ENCODE data around the gene IRAK2.
"Not testable (repeated sequence)": the region's sequence is repeated elsewhere in the genome, so short reads cannot be mapped to it uniquely, and the experiment has no call there.

The IRAK2 gene

DNA sequence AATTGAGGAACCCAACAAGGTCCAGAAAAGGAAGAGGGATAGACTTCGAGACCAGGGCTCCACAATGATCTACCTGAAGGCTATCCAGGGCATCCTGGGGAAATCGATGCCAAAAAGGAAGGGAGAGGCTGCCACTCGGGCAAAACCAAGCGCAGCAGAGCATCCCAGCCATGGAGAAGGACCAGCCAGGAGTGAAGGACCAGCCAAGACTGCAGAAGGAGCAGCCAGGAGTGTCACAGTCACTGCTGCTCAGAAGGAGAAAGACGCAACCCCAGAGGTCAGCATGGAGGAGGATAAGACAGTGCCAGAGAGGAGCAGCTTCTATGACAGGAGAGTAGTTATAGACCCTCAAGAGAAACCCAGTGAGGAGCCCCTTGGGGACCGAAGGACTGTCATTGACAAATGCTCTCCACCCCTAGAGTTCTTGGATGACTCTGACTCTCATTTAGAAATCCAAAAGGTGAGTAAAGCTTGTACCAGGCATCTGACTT lies 95.5 kb downstream of the IRAK2 start:
- no peak for DNase-seq

DNA sequence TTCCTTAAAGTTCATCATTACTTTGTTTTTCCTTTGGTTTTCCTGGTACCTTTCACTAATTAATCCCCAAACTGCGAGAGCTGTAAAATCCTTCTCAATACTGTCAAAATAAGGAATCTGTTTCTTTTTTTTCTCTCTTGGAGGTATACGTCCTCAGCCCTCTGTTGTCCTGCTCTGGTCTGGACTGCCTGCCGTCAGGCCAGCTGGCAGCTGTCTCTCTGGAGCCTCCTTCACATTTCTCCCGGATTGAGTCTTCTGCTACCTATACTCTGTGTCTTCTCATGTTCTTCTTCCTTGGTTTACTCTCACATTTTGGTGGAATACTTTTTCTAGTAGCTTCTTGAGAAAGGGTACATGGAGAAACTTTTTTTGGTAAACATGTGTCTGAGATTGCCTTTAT lies 97.3 kb downstream of the IRAK2 start:
- DNase-seq, result no peak

GRCh38 chr3:10263646-10264363 lies 99.1 kb downstream of the IRAK2 start:
- peak; percentile 58 for DNase-seq

DNA sequence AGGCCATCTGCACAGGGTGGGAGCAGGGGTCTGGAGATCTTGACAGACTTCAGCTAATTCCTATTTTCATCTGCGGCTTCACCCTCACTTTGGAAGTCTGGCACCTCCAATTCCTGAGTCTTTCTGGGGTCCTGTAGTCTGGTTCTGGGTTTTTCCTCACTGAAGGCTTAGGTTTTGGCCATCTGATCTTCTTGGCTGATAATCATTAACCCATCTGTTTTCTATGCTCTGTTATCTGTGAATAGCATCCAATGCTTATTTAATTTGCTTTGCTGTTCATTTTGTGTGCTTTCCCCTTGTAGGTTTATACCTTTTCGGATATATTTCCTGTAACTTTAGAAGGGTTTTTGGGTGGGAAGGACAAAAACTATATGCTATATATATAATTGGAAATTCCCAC lies 101.1 kb downstream of the IRAK2 start:
- DNase-seq, result no peak

GRCh38 chr3:10266936-10267335 lies 102.2 kb downstream of the IRAK2 start:
- DNase-seq, result not testable (repeated sequence)

- no peak for DNase-seq
Observed at GRCh38 chr3:10268116-10268515, 103.4 kb downstream of the IRAK2 start.

DNA sequence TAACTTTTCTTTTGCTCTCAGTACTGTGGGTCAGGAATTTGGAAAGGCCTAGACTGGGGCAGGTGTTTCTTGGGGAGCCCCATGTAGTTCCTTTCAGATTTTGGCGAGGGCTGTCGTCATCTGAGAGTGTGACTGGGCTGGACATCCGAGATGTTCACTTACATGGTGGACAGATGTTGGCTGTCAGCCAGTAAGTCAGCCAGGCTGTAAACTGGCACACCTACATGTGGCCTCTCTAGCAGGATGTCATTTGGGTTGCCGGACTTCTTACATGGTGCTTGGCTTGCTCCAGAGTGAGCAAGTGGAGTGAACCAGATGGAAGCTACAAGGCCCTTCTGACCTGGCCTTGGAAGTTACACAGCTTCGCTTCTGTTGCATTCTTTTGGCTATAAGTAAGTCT lies 104.2 kb downstream of the IRAK2 start:
- no peak for DNase-seq

- no peak for DNase-seq
Observed at GRCh38 chr3:10269443-10269842, 104.7 kb downstream of the IRAK2 start.

- DNase-seq, result not testable (repeated sequence)
Observed at GRCh38 chr3:10272476-10272875, 107.8 kb downstream of the IRAK2 start.

DNA sequence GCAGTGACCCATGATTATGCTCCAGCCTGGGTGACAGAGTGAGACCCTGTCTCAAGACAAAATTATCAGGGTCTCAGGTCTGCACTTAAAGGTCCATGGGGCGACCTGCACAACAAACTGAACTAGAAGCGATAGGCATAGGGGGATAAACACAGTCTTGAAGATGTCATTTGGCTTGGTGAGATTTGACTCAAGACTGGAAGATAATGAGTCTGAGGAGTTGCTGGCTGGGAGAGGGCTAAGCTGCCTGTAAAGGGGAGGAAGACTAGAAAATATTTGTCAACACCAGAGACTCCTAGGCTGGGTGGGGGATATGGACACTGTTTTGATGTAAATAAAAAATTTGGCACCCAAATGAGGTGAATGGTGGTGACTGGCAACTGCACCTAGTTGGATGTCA lies 108.3 kb downstream of the IRAK2 start:
- DNase-seq, result no peak

DNA sequence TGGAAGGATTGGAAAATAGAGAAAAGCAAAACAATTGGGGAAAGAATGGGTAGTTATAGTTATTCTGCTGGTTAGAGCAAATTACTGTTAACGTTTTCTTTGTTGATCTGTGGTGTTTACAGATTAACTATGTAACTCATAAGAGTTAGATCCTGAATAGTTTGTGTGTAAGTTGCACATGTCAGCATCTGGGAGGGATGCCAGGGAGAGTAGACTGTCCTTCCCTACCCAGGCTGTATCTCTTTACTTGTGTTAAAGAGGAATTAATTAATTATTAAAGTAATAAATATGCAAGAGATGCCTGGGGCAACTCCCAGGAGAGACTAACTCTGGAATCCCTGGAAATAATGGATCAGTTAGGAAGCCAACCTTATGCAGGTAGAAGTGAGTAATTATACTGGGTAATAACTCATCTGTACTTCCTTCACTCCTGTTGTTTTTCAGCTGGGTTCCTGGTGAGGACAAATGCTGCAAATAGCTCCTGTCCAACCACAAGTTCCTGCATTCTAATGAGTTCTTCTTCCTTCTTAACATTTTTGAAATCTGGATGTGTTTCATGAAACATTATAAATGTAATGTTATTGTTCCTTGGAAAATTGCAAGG lies 109.1 kb downstream of the IRAK2 start:
- DNase-seq, result no peak

GRCh38 chr3:10274601-10275000 lies 109.9 kb downstream of the IRAK2 start:
- no peak for DNase-seq

DNA sequence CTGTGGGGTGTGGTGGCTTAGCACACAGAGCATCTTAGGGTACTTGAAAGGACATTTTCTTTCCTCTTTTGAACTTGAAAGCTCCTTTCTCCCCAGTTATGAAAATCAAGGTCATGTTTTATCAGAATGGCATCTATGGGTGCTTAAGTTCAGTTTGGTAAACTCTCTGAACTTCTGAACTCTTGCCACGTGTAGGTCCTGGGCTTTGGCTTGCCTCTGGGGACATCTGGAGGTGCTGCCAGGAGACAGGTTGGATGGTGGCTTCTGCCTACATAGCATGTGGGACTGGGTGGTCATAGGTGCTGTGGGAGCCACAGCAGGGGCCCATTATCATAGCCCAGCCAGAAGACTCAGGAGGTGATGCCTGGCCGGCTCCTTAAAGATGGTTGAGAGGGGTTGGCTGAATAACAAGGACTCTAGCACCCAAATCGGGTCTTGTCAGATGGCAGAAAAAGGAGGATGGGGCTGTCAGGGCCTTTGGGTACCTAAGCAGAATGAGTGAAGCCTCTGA lies 112.5 kb downstream of the IRAK2 start:
- DNase-seq, result no peak

- no peak for DNase-seq
Observed at GRCh38 chr3:10278501-10278900, 113.8 kb downstream of the IRAK2 start.

DNA sequence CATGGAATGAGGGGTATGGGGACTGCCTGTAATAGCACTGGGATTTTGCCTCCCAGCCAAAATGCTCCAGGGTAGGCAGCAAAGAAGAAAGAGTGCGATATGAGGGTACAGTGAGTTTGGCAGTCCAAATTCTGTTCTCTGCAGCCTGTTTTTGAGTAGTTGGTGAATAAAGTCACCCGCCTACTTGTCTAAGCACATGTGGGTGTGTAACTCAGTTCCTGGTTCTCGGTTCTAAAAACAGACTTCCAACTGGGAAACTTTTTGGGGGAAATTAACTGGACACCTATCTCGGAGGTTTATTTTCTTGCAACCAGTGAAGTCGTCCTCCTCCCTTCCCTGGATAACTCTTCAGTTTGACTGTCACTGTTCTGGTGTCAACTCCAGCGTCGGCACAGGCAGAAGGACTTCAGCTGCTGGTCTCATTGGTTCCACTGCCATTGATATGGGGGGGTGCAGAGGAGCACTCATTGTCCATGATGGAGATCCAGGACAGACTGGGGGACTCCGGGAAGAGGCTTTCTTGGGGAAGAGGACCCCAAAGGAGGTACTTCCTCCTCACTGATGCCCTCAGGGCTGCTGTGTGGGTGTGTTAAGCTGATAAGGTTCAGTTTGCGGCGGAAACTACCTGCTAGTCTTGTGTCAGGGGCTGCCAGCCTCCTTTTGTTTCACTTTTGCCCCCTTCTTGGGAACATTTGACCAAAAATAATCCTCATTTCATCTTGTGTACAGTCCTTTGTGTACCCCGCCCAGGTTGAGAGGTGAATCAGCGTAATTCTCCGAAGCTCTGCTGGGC lies 114.9 kb downstream of the IRAK2 start:
- no peak for DNase-seq

DNA sequence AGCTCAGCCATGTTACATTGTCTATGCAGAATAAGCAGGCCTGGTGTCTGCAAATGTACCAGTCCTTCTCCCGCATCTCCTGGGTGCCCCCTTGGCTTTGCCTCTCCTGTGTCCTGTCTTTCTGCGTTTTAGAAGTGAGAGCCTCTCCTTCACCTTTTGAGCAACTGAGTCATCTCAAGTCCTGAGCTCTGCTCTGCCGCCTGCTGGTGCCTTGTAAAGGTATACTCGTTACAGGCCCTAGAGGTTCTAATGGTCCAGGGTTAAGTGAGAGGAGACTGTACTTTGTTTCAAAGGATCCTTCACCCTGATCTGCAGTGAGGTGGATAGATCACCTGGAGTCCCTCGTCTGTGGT lies 115.4 kb downstream of the IRAK2 start:
- DNase-seq, result no peak

DNA sequence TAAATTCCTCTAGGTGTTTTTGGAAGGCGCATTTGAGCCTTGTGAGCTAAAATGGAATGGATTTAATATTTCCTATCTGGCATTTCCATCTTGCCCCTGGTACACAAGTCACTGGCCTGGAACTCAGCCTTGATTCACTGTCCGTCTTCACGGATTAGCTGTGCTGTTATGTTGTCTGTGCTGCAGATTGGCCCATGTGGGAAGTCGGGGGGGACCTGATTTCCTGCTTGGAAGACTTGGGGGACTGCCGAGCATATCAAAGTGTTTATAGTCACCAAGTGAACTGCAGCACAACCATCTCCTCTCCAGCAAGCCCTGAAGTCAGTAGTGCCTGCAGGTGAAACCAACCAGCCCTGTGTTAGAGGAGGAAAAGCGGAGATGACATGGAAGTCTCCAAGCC lies 115.9 kb downstream of the IRAK2 start:
- no peak for DNase-seq

DNA sequence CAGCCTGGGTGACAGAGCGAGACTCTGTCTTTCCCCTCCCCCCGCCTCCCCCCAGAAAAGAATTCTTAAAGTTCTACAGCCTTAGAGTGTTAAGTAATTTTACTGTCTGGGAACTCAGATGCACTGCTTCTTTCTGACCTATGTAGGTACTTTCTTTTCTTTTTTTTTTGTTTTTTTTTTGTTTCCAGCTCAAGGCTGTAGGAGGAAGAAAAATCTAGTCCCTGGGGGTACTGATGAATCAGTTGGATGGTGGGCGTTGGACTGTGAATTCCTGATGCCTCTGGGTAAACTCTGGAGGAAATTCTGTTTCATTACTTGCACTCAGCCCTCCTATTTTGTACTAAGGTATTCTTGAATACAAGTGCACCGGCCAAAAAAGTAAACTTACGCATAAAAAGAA lies 117.2 kb downstream of the IRAK2 start:
- no peak for DNase-seq

DNA sequence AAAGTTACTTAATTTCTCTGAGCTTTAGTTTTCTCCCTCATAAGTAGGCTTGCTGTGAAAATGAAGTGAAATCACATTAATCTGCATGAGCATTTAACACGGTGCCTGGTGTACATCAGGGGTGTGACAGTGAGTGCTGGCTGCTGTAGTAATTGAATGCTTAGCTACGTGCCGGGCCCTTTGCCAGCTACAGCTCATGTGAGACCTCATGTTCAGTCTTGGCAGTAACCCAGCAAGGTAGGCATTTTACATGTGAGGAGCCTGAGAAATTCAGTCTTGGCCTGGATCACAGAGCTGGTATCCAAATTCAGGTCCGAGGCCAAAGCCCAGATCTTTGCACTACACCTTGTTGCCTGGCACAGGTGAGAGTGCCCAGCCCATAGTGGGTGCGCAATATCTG lies 118.9 kb downstream of the IRAK2 start:
- no peak for DNase-seq

GRCh38 chr3:10284496-10284895 lies 119.8 kb downstream of the IRAK2 start:
- DNase-seq, result no peak

GRCh38 chr3:10285272-10286132 lies 120.8 kb downstream of the IRAK2 start:
- no peak for DNase-seq

- no peak for DNase-seq
Observed at GRCh38 chr3:10286133-10286524, 121.4 kb downstream of the IRAK2 start.
